ENCODE results near the gene FGD3.

The FGD3 gene

GRCh38 chr9:93020771-93021670, 73.7 kb downstream of the FGD3 start:
- Histone ChIP-seq H3K4me3 (ENCODE audit: low read length) (no peak overlapping the region), H3K9me3 (ENCODE audit: control insufficient read depth, insufficient read depth, low read length) (no peaks in the 10 kb centered on the region), H3K27me3 (ENCODE audit: control insufficient read depth, low read length) (no peaks in the 10 kb centered on the region), H3K4me1 (ENCODE audit: control insufficient read depth, low read length) (no peaks in the 10 kb centered on the region), H3K79me2 (ENCODE audit: control insufficient read depth, low read length) (no peaks in the 10 kb centered on the region), H4K20me1 (ENCODE audit: control insufficient read depth, insufficient read depth, low read depth, low read length) (no peaks in the 10 kb centered on the region), H3F3A (ENCODE audit: control insufficient read depth, insufficient read depth) (no peaks in the 10 kb centered on the region), H3K4me2 (ENCODE audit: low read length) (no peak overlapping the region), H3K27ac (ENCODE audit: low read depth, low read length) (no peak overlapping the region), H3K36me3 (ENCODE audit: control insufficient read depth, low read length) (no peaks in the 10 kb centered on the region; the same call in 1 of the 2 replicates), H3K9me2 (replicated peaks; ENCODE audit: control insufficient read depth, low read length) (no peaks in the 10 kb centered on the region)
- TF ChIP-seq CTCF (IDR thresholded peaks at IDR 0.05; ENCODE audit: low read depth, low read length, poor library complexity, severe bottlenecking) (no peak), EZH2phosphoT487 (IDR thresholded peaks at IDR 0.05; ENCODE audit: borderline replicate concordance, low read length) (no peak)

GRCh38 chr9:93022066-93022465, 74.7 kb downstream of the FGD3 start:
- Histone ChIP-seq H3K4me2 (ENCODE audit: low read length) (no peak overlapping the region), H3K36me3 (ENCODE audit: control insufficient read depth, low read length) (no peaks in the 10 kb centered on the region; the same call in 1 of the 2 replicates), H3F3A (ENCODE audit: control insufficient read depth, insufficient read depth) (no peaks in the 10 kb centered on the region), H3K27me3 (ENCODE audit: control insufficient read depth, low read length) (no peaks in the 10 kb centered on the region), H3K4me3 (ENCODE audit: low read length) (no peak overlapping the region), H3K79me2 (ENCODE audit: control insufficient read depth, low read length) (no peaks in the 10 kb centered on the region), H4K20me1 (ENCODE audit: control insufficient read depth, insufficient read depth, low read depth, low read length) (no peaks in the 10 kb centered on the region), H3K9me3 (ENCODE audit: control insufficient read depth, insufficient read depth, low read length) (no peaks in the 10 kb centered on the region), H3K4me1 (ENCODE audit: control insufficient read depth, low read length) (no peaks in the 10 kb centered on the region), H3K9me2 (replicated peaks; ENCODE audit: control insufficient read depth, low read length) (no peaks in the 10 kb centered on the region), H3K27ac (ENCODE audit: low read depth, low read length) (no peak overlapping the region)
- no peak for TF ChIP-seq CTCF (IDR thresholded peaks at IDR 0.05; ENCODE audit: low read depth, low read length, poor library complexity, severe bottlenecking)
- no peak for TF ChIP-seq EZH2phosphoT487 (IDR thresholded peaks at IDR 0.05; ENCODE audit: borderline replicate concordance, low read length)

GRCh38 chr9:93022721-93023520, 75.6 kb downstream of the FGD3 start:
- no peaks in the 10 kb centered on the region; the same call in 1 of the 2 replicates for H3K36me3 ChIP-seq (ENCODE audit: control insufficient read depth, low read length)
- H3K79me2 ChIP-seq (ENCODE audit: control insufficient read depth, low read length), result no peaks in the 10 kb centered on the region
- H3K9me2 ChIP-seq (replicated peaks; ENCODE audit: control insufficient read depth, low read length), result no peaks in the 10 kb centered on the region
- H3K4me2 ChIP-seq (ENCODE audit: low read length), result no peak overlapping the region
- no peaks in the 10 kb centered on the region for H3F3A ChIP-seq (ENCODE audit: control insufficient read depth, insufficient read depth)
- H3K9me3 ChIP-seq (ENCODE audit: control insufficient read depth, insufficient read depth, low read length), result no peaks in the 10 kb centered on the region
- H3K4me3 ChIP-seq (ENCODE audit: low read length), result no peak overlapping the region
- no peaks in the 10 kb centered on the region for H4K20me1 ChIP-seq (ENCODE audit: control insufficient read depth, insufficient read depth, low read depth, low read length)
- no peak overlapping the region for H3K27ac ChIP-seq (ENCODE audit: low read depth, low read length)
- peaks cover 7% of the 10 kb centered on the region for H3K4me1 ChIP-seq (ENCODE audit: control insufficient read depth, low read length)
- no peak for TF ChIP-seq CTCF (IDR thresholded peaks at IDR 0.05; ENCODE audit: low read depth, low read length, poor library complexity, severe bottlenecking)
- TF ChIP-seq EZH2phosphoT487 (IDR thresholded peaks at IDR 0.05; ENCODE audit: borderline replicate concordance, low read length), result no peak
- no peaks in the 10 kb centered on the region for H3K27me3 ChIP-seq (ENCODE audit: control insufficient read depth, low read length)
